ENCODE data around the gene ISY1.

Gene ISY1

GRCh38 chr3:129183569-129184395 lies 22.9 kb upstream of the ISY1 start, which contains the start of gene CNBP:
Gene CNBP (minus strand): TSS chr3:129183896. CDS start chr3:129171757, 12,139 bp downstream.
- no peaks in the 10 kb centered on the region for H3K27me3 ChIP-seq (ENCODE audit: insufficient read depth, poor library complexity, severe bottlenecking)
- DNase-seq (ENCODE audit: low read depth in 1 of 2, low spot score in 1 of 2) = peak; percentile 87 to 98
- H3K27ac ChIP-seq (replicated peaks) = peak within 1 kb of the TSS; percentile 98
- peak within 1 kb of the TSS; percentile 66 for H3K4me3 ChIP-seq (replicated peaks; ENCODE audit: insufficient read depth, low read length)
- TF ChIP-seq, protein P1, sequence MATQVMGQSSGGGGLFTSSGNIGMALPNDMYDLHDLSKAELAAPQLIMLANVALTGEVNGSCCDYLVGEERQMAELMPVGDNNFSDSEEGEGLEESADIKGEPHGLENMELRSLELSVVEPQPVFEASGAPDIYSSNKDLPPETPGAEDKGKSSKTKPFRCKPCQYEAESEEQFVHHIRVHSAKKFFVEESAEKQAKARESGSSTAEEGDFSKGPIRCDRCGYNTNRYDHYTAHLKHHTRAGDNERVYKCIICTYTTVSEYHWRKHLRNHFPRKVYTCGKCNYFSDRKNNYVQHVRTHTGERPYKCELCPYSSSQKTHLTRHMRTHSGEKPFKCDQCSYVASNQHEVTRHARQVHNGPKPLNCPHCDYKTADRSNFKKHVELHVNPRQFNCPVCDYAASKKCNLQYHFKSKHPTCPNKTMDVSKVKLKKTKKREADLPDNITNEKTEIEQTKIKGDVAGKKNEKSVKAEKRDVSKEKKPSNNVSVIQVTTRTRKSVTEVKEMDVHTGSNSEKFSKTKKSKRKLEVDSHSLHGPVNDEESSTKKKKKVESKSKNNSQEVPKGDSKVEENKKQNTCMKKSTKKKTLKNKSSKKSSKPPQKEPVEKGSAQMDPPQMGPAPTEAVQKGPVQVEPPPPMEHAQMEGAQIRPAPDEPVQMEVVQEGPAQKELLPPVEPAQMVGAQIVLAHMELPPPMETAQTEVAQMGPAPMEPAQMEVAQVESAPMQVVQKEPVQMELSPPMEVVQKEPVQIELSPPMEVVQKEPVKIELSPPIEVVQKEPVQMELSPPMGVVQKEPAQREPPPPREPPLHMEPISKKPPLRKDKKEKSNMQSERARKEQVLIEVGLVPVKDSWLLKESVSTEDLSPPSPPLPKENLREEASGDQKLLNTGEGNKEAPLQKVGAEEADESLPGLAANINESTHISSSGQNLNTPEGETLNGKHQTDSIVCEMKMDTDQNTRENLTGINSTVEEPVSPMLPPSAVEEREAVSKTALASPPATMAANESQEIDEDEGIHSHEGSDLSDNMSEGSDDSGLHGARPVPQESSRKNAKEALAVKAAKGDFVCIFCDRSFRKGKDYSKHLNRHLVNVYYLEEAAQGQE (IDR thresholded peaks at IDR 0.05; ENCODE audit: insufficient replicate concordance, low read depth) = peak; percentile 65
- TF ChIP-seq CTCF (IDR thresholded peaks at IDR 0.05; ENCODE audit: insufficient read depth, low read length) (no peak), POLR2AphosphoS5 (IDR thresholded peaks at IDR 0.05; ENCODE audit: low read depth) (peak; percentile 93)

DNA sequence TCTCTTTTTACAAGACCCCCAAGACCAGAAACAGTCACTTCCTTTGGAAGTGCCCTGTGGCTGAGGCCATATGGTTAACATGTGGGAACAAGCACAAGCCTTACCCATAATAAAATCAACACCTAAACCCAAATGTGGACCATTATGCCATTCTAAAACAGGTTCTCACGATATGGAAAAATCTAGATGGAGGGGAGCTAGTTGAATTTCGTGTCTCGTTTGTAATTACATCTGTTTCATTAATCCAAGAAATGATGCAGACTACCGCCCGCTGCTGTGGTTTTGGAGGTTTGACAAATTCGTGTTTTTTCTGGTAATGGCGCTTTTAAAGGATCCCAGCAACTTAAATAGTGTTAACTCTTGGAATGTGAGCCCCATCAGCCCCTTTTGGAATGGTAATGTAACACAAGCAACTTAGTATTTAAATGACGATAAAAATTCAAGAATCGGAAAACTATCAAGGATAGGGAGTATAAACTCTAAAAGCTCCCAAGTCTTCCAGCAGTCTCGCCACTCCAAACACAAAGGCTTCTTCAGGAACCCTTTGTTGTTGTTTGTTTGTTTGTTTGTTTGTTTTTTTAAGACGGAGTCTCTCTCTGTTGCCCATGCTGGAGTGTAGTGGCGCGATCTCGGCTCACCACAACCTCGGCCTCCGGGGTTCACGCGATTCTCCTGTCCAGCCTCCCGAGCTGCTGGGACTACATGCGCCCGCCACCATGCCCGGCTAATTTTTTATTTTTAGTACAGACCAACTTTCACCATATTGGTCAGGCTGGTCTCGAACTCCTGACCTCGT lies 21.7 kb upstream of the ISY1 start:
- Histone ChIP-seq H3K4me3 (replicated peaks; ENCODE audit: insufficient read depth, low read length) (peak overlapping the region; percentile 66), H3K27me3 (ENCODE audit: insufficient read depth, poor library complexity, severe bottlenecking) (no peaks in the 10 kb centered on the region), H3K27ac (replicated peaks) (peak overlapping the region; percentile 98)
- DNase-seq (ENCODE audit: low read depth in 1 of 2, low spot score in 1 of 2) = peak in 1 of 2 experiments; percentile 19
- TF ChIP-seq POLR2AphosphoS5 (IDR thresholded peaks at IDR 0.05; ENCODE audit: low read depth) (0 out of 2 replicates have a peak, but pooled peaks have one; percentile 16), SPI1 (IDR thresholded peaks at IDR 0.05; ENCODE audit: borderline replicate concordance, low read depth) (peak; percentile 33; the same call in 1 of the 2 replicates)
- TF ChIP-seq, protein P1 (IDR thresholded peaks at IDR 0.05; ENCODE audit: insufficient replicate concordance, low read depth) = no peak

GRCh38 chr3:129181819-129182218 lies 21.0 kb upstream of the ISY1 start:
- DNase-seq (ENCODE audit: low read depth in 1 of 2, low spot score in 1 of 2) = no peak
- Histone ChIP-seq H3K4me3 (replicated peaks; ENCODE audit: insufficient read depth, low read length) (peak overlapping the region; percentile 66), H3K27ac (replicated peaks) (peak overlapping the region; percentile 98), H3K27me3 (ENCODE audit: insufficient read depth, poor library complexity, severe bottlenecking) (no peaks in the 10 kb centered on the region)
- TF ChIP-seq GABPA (IDR thresholded peaks at IDR 0.05; ENCODE audit: low read depth) = no peak
- TF ChIP-seq POLR2AphosphoS5 (IDR thresholded peaks at IDR 0.05; ENCODE audit: low read depth) = no peak
- TF ChIP-seq SPI1 (IDR thresholded peaks at IDR 0.05; ENCODE audit: borderline replicate concordance, low read depth) = no peak
- no peak for TF ChIP-seq CTCF (IDR thresholded peaks at IDR 0.05; ENCODE audit: insufficient read depth, low read length)
- TF ChIP-seq, protein P1 (IDR thresholded peaks at IDR 0.05; ENCODE audit: insufficient replicate concordance, low read depth) = no peak

Data from HL-60 (cell line).